Gastroesophageal sphincter (tissue), 4 donors: ENCODE measurements around the gene GPR137B. TPM values are rescaled to one million over a fixed set of nuclear protein-coding genes. Genes with fewer than 3 reads are reported as not detected.
"Not testable (repeated sequence)": the region's sequence is repeated elsewhere in the genome, so short reads cannot be mapped to it uniquely, and the experiment has no call there.

Experiments
- ATAC-seq: fragments of 150-250 bp; one replicate; pipeline ENCODE4 v1.9.1; 2016; ENCODE audit warnings: mild to moderate bottlenecking, moderate library complexity
- H3K27ac ChIP-seq, 4 donors: fragments of 200-600 bp; sonication (generic) in 3 of 4; 1 replicate in 3 of 4; 2 replicates in 1 of 4; pipeline ENCODE4 v1.5.1; 2016 to 2019
- H3K27me3 ChIP-seq: fragments of 200-600 bp; sonication (generic); one replicate; pipeline ENCODE4 v1.5.1; 2019
- H3K36me3 ChIP-seq, 2 donors: fragments of 200-600 bp; sonication (generic); one replicate each; pipeline ENCODE4 v1.5.1; 2019; ENCODE audit warnings: control low read depth in 1 of 2
- H3K4me1 ChIP-seq, 3 donors: fragments of 200-600 bp; sonication (generic); 1 replicate in 2 of 3; 2 replicates in 1 of 3; pipeline ENCODE4 v1.5.1; 2016 to 2019; ENCODE audit warnings: control low read depth in 2 of 3
- H3K4me3 ChIP-seq, 2 donors: fragments of 200-600 bp; sonication (generic); one replicate each; pipeline ENCODE4 v1.5.1; 2019; ENCODE audit warnings: mild to moderate bottlenecking in 1 of 2, moderate library complexity in 1 of 2
- H3K9me3 ChIP-seq, 3 donors: fragments of 200-600 bp; sonication (generic); one replicate each; pipeline ENCODE4 v1.5.1; 2017 to 2019; ENCODE audit warnings: control low read depth in 2 of 3
- EP300 ChIP-seq: sonication (generic); formaldehyde crosslinking; IDR thresholded peaks from one replicate; pipeline ENCODE4 v1.6.1; 2017; ENCODE audit warnings: antibody characterized with exemption, mild to moderate bottlenecking
- POLR2A ChIP-seq, 2 donors: fragments of 450-650 bp; IDR thresholded peaks; one replicate each; pipeline ENCODE4 v1.6.1; 2017; ENCODE audit warnings: antibody characterized with exemption in 2 of 2, mild to moderate bottlenecking in 2 of 2, moderate library complexity in 1 of 2
- POLR2AphosphoS5 ChIP-seq: sonication (generic); formaldehyde crosslinking; IDR thresholded peaks from one replicate; pipeline ENCODE4 v1.6.1; 2017; ENCODE audit warnings: antibody characterized with exemption
- WGBS, 2 donors: methylation state at CpG; one replicate each; pipeline ENCODE4 v1.1.5; 2018; ENCODE audit warnings: low coverage in 1 of 2; 5-methylcytosine and 5-hydroxymethylcytosine counted together
- total RNA-seq, 4 donors: library from RNA; depleted of rRNA; stranded (reverse); fragments of >200 nt; gene quantifications; one replicate each; pipeline ENCODE4 v1.1.0, GENCODE V29; 2016
- TF ChIP-seq, protein P1 (sequence below), 4 experiments: fragments of 200-600 bp in 2 of 4; fragments of 450-650 bp in 2 of 4; sonication (generic) in 1 of 4; IDR thresholded peaks; one replicate each; pipeline ENCODE4 v1.5.1; 2017 to 2019; ENCODE audit warnings: antibody characterized with exemption in 4 of 4, mild to moderate bottlenecking in 2 of 4, moderate library complexity in 2 of 4

Gene GPR137B
- total RNA-seq, 4 donors from 2014 or later = 11.4 to 17.7 (median 14.1) TPM

DNA sequence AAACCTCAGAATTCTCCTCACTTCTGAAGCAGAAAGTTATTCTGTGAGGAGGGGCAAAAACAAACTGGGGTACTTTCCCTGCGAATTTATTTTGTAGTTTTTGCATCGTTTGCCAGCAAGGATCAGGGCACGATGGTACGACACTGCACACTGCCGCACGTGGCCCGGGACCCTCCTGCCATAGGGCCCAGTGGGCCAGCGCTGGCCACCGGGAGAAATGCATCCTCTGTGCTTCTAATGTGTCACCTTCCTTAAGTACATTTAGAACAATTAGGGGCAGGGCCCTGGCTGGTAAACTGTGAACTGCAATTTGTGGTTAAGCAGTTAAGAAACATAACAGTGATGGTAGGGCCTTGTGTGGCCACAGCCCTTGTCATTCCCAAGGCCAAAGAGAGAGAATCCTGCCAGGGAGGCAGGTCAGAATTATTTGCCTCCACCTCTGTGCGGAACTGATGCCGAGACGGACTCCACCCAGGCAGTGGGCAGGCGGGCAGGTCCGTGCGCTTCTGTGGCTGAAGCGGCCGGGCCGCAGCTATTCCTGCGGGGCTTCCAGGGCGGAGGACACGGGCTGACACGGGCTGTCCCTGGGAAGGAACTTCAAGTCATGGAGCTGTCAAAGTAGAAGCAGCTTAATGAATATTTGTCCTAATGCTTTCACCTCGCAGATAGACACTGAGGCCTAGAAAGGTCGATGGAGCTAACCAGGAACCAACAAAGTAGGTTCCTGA lies 12.5 kb downstream of the GPR137B start:
- Histone ChIP-seq H3K9me3 (no peaks in the 10 kb centered on the region), H3K4me1 (no peaks in the 10 kb centered on the region), H3K27me3 (no peaks in the 10 kb centered on the region), H3K36me3 (no peaks in the 10 kb centered on the region), H3K4me3 (no peak overlapping the region), H3K27ac (no peak overlapping the region)
- 84 to 86% methylated on average over 2 to 8 of the region's 24 CpGs for whole genome bisulfite sequencing, 2 donors
- no peak for TF ChIP-seq EP300
- no peak for TF ChIP-seq POLR2AphosphoS5
- TF ChIP-seq POLR2A (IDR thresholded peaks at IDR 0.05) = no peak
- TF ChIP-seq, protein P1, sequence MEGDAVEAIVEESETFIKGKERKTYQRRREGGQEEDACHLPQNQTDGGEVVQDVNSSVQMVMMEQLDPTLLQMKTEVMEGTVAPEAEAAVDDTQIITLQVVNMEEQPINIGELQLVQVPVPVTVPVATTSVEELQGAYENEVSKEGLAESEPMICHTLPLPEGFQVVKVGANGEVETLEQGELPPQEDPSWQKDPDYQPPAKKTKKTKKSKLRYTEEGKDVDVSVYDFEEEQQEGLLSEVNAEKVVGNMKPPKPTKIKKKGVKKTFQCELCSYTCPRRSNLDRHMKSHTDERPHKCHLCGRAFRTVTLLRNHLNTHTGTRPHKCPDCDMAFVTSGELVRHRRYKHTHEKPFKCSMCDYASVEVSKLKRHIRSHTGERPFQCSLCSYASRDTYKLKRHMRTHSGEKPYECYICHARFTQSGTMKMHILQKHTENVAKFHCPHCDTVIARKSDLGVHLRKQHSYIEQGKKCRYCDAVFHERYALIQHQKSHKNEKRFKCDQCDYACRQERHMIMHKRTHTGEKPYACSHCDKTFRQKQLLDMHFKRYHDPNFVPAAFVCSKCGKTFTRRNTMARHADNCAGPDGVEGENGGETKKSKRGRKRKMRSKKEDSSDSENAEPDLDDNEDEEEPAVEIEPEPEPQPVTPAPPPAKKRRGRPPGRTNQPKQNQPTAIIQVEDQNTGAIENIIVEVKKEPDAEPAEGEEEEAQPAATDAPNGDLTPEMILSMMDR (IDR thresholded peaks at IDR 0.05) = no peak
- ATAC-seq = no peak

DNA sequence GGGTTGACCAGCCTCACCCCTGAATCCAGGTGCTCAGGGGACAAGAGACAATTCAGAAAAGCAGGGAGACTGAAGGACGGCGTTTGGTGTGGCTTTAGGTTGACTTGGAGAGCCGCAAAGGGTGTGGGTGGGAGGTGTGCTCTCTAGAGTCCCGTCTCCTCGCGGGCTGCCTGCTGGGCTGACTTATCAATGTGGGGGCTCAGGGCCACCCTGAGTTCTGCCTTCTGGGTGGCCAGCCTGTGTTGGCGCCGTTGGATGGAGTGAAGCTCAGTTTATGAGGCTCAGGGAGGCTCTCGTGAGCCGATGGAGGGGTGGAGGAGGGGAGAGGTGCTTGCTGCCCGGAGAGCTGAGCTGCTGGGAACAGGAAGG lies 13.0 kb downstream of the GPR137B start:
- no peaks in the 10 kb centered on the region for H3K36me3 ChIP-seq
- 73 to 100% methylated on average over 3 of the region's 11 CpGs for WGBS, 2 donors
- no peak overlapping the region for H3K27ac ChIP-seq
- ATAC-seq = no peak
- H3K4me1 ChIP-seq = no peaks in the 10 kb centered on the region
- H3K27me3 ChIP-seq = no peaks in the 10 kb centered on the region
- TF ChIP-seq POLR2AphosphoS5 (no peak), POLR2A (IDR thresholded peaks at IDR 0.05) (no peak), EP300 (no peak)
- TF ChIP-seq, protein P1 (IDR thresholded peaks at IDR 0.05) = no peak
- peaks cover 0 to 3% (median 0%) of the 10 kb centered on the region in 3 donors for H3K9me3 ChIP-seq
- H3K4me3 ChIP-seq = no peak overlapping the region

DNA sequence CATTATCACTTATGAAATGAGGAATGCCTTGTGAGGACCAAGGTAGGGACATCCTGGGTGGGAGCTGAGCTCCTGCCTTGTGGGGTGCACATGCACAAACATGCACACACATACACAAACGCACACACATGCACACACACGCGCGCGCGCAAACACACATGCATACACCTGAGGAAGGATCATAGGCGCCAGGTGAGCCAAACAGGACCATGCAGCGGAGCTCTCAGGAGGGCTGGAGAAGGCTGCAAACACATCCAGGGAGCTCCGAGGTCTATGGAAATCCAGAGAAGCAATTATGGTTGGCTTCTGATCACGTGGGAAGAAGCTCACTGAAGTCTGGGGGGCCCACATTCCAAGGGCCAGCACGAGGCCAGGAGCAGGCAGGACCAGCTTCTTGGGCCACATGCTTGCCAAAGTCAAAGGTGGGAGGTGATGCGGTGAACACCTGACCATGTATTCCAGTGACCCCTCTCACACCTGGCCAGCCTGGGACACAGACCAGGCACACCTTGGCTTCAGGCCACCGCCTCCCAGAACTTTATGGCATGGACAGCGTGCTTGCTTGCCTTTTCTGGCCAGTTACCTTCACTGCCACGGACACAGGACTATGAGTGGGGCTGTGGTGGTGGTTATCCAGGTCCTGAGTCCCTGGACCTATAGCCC lies 13.6 kb downstream of the GPR137B start:
- no peak overlapping the region for H3K27ac ChIP-seq
- peaks cover 0 to 9% (median 0%) of the 10 kb centered on the region in 3 donors for H3K9me3 ChIP-seq
- H3K4me1 ChIP-seq = no peaks in the 10 kb centered on the region
- H3K4me3 ChIP-seq = no peak overlapping the region
- TF ChIP-seq POLR2AphosphoS5 = no peak
- no peak for TF ChIP-seq EP300
- TF ChIP-seq, protein P1 (IDR thresholded peaks at IDR 0.05) = no peak
- TF ChIP-seq POLR2A (IDR thresholded peaks at IDR 0.05) = no peak
- 84 to 90% methylated on average over 9 to 11 of the region's 15 CpGs for WGBS, 2 donors
- ATAC-seq = no peak
- H3K36me3 ChIP-seq = no peaks in the 10 kb centered on the region
- H3K27me3 ChIP-seq = no peaks in the 10 kb centered on the region

DNA sequence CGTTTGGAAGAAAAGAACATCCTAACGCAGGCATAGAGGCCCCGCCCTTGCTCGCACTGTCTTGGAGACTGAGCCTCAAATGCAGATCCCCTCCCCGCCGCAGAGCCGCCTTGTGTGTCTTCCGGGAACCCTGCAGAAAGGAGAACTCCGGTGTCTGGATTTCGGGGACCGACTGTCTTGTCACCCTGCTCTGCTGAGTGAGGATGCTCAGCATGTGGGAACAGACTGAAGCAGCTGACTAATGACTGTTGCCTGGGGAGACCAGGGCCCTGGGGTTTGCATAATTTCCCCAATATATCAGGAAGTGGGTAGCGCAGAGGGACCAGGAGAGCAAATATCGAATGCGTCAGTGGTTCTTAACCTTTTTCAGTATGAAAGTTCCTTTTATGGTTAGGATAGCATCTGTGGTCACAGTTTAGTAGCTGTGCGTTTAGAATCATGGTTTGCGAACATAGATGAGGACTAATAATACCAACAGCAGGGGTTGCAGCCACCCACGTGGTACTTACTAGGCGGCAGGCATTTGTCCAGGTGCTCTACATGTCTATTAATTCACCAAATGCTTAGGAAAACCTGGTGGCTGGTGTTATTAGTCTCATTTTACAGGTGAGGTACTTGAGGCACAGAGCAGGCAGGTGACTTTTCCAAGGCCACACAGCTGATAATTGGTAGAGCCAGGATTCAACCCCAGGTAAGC lies 14.3 kb downstream of the GPR137B start:
- Histone ChIP-seq H3K9me3 (peaks cover 0 to 16% (median 0%) of the 10 kb centered on the region in 3 donors), H3K36me3 (peaks cover 0 to 4% of the 10 kb centered on the region in 2 donors), H3K4me1 (no peaks in the 10 kb centered on the region), H3K27ac (no peak overlapping the region), H3K4me3 (no peak overlapping the region), H3K27me3 (no peaks in the 10 kb centered on the region)
- peak; percentile 46 for ATAC-seq
- 70 to 80% methylated on average over 6 of the region's 18 CpGs for WGBS, 2 donors
- no peak for TF ChIP-seq POLR2A (IDR thresholded peaks at IDR 0.05)
- TF ChIP-seq, protein P1 (IDR thresholded peaks at IDR 0.05) = no peak
- no peak for TF ChIP-seq POLR2AphosphoS5
- no peak for TF ChIP-seq EP300

DNA sequence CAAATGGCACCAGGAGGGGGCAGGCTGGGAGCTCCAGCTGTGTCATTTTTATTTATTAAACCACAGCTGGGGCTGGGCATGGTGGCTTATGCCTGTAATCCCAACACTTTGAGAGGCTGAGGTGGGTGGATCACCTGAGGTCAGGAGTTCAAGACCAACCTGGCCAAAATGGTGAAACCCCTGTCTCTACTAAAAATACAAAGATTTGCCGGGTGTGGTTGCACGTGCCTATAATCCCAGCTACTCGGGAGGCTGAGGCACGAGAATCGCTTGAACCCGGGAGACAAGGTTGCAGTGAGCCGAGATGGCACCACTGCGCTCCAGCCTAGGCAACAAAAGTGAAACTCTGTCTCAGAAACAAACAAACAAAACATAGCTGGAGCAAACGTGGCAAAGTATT lies 15.7 kb downstream of the GPR137B start:
- not testable (repeated sequence) for H3K4me3 ChIP-seq, ATAC-seq, H3K4me1 ChIP-seq, H3K27me3 ChIP-seq, H3K36me3 ChIP-seq, H3K27ac ChIP-seq
- WGBS, 2 donors = 81 to 88% methylated on average over 5 of the region's 9 CpGs
- peaks cover 0 to 30% (median 0%) of the 10 kb centered on the region in 3 donors for H3K9me3 ChIP-seq
